Activated T-cell treated with anti-CD3 and anti-CD28 coated beads, Interleukin-2, amount 50 U/mL, for 1 hour (primary cell): ENCODE results near the gene CLN6.
"Not testable (repeated sequence)": the region's sequence is repeated elsewhere in the genome, so short reads cannot be mapped to it uniquely, and the experiment has no call there.

Experiments used
- DNase-seq: peaks from one replicate; pipeline ENCODE4 v3.0.0-alpha.2; 2020

Gene CLN6

DNA sequence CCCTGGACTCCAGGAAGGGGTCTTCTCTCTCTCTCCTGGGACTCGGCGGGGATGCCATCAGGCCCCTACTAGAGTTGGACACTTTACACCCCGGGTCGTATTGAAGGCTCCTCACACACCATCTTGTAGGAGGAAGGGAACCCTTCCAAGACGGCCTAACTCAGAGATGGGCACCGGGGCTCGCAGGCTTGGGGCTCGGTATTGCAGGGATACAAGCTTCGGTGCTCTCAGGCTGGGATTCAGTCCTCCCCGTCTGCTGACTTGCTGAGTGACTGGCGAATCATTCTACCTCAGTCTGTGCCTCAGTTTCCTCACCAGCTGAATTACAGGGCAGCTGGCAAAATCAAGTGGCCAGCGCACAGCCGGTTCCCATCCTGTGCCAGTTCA lies 24.0 kb downstream of the CLN6 start:
- DNase-seq: no peak

- DNase-seq: no peak
Observed at GRCh38 chr15:68204776-68205557, 24.6 kb downstream of the CLN6 start, which contains the start of gene CALML4. TSS of gene CALML4 (minus strand) at chr15:68205332. CDS start at chr15:68205247, 85 bp downstream.

- no peak for DNase-seq
Observed at GRCh38 chr15:68204361-68204760, 25.2 kb downstream of the CLN6 start.

DNA sequence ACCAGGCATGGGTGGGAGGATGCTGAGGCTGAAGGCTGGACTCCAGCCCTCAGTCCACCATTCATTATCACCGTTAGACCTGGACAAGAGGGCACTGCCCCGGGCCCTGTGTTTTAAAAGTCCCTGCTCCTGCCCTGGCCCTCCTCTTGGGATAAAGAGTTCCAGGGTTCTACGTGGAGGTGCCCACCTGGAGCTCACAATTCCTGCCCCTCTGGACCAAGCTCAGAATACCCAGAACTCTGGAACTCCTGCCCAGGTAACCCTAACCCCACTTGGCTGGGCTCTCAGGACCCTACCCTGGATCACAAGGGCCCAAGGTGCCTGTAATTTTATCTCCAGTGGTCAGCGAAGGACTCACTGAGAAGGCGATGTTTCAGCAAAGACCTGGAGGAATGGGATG lies 25.6 kb downstream of the CLN6 start:
- no peak for DNase-seq

GRCh38 chr15:68203486-68203885 lies 26.0 kb downstream of the CLN6 start:
- DNase-seq: no peak

- not testable (repeated sequence) for DNase-seq
Observed at GRCh38 chr15:68202994-68203393, 26.5 kb downstream of the CLN6 start.

DNA sequence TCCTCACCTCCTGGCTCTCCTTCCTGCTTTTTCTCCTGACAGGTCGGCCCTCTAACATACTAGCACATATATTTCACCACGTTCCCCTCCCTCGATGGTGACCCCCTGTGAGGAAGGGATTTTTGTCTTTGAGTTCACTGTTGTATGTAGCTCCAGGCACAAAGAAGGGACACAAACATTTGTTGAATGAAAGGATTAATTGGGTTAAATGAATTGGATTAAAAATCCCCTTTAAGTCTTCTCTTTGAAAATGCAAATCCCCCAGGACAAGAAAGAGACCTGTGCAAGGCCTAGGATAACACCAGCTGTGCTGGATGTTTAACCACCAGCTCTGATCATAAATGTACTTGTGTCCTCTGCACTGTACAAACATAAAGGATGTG lies 27.7 kb downstream of the CLN6 start:
- no peak for DNase-seq

DNA sequence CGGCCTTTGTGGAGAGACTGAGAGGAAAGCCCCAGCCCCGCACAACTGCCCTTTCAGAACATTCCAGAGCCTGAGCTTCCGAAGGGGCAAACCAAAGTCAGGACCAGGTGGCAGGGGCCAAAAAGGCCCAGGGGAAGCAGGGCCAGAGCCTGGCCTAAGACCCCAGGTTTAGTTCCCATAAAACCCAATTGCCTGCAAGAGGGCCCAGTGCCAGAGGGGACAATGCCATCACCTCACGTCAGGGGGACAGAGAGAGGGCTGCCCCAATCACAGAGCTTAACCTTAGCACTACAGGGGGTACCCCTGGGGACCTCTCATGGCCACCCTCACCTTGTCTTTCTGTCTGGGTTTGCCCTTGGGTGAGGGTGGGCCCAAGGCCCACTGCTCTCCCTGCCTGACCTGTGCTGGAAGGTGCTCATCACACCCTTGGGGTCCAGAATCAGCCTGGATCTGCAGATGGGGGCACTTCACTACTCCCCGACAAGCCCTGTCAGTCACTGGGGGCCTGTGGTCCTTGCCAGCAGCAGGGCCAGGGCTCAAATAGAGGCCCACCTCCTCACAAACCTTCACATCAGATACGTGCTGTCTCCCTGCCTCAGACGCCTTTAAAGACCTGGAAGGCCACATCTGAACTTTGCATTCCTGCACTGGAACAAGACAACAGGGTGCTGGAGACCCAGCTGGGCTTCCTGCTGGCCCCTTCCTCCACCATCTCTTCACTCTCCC lies 28.2 kb downstream of the CLN6 start:
- DNase-seq: no peak

- no peak for DNase-seq
Observed at GRCh38 chr15:68200016-68200861, 29.3 kb downstream of the CLN6 start.

DNA sequence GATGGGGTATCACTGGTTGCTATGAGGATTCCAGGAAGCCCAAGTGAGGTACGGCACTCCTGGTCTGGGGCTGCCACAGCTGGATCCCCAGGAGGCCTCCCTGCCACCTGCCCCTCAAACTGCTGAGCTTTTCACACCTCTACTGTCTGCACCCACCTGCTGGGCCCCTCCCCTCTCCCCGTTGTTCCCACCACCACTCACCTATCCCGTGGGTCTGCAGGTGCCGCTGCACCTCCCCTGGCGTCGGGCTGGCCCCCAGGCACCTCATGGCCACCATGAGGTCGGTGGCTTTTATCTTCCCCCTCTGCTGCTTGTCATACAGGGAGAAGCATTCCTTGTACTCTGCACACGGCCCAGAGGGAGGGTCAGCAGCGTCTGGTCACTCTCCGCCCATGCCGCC lies 30.2 kb downstream of the CLN6 start:
- DNase-seq: no peak

GRCh38 chr15:68197661-68198437 lies 31.7 kb downstream of the CLN6 start:
- DNase-seq: no peak

DNA sequence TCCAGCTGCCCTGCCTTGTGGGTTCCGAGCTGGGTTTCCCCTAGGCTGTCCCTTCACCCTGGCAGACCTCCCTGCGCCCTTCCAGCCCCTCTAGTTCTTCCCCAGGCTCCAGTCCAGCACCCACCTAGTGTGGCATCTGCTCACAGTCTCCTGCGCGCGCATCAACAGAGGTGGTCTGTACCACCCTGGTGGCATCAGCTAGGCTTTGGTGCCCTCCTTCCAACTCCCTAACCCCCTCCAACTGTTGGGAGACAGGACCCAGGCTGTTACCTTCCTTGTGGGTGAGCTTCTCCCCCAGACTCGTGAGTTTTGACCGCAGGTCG lies 32.4 kb downstream of the CLN6 start:
- no peak for DNase-seq

DNA sequence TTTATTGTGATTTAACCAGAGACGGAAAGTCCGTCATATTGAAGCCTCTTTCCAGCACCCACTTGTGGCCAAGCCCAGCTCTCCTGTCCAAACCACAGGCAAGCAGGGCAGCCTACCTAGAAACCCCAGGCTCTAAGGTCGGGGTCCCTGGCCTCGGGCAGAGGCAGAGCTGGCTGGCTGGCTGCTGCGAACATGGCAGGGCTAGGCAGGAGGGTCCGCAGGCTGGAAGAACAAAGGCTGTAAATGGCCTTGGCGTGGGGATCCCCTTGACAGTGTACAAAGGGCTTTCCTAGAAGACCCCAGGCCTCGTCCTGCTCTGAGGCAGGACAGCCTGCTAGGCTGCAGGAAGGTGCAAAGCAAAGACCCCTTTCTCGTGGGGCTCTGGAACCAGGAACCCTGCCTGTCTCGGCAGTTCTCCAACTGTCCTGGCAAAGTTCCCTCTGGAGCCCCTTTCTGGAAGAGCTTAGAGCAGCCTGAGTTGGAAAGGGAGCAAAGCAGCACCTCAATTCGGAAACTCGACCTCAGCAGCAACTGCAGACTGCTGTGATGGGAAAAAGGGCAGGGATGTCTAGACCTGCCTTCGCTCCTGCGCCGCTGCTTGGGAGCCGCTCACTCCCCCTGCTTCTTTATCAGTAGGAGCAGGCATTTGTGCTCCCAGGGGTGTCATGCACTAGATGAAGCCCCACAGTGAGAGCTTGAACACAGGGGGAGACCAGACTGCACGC lies 32.9 kb downstream of the CLN6 start:
- DNase-seq: no peak

- no peak for DNase-seq
Observed at GRCh38 chr15:68195336-68196112, 34.0 kb downstream of the CLN6 start.

GRCh38 chr15:68192804-68193486 lies 36.6 kb downstream of the CLN6 start:
- DNase-seq: no peak

DNA sequence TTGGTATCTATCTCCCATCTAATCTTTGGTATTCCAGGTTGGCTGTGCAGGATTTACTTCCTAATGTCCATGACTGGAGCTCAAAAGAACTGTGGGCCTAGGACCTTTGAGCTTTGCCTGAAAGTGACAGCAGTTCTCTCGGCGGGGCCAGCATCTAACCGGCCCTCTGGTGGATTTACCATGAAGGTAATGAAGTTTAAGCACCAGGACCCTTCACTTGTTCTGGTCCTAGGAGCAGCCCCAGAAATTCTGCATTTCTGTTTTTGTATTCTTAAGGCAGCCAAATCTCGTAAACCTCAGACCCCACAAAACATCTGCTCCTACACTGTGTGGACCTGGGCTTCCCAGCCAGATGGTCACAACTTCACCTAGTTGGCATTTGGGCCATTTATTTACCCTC lies 37.4 kb downstream of the CLN6 start:
- no peak for DNase-seq

GRCh38 chr15:68191555-68191954 lies 38.0 kb downstream of the CLN6 start:
- no peak for DNase-seq

- no peak for DNase-seq
Observed at GRCh38 chr15:68190048-68190447, 39.5 kb downstream of the CLN6 start.

- DNase-seq: no peak
Observed at GRCh38 chr15:68188647-68189046, 40.9 kb downstream of the CLN6 start.

- no peak for DNase-seq
Observed at GRCh38 chr15:68187559-68187958, 42.0 kb downstream of the CLN6 start.
